Endodermal cell (in vitro differentiated cells): ENCODE results near the gene ISOC2. TPM values are rescaled to one million over a fixed set of nuclear protein-coding genes. Genes with fewer than 3 reads are reported as not detected.
"Not testable (repeated sequence)": the region's sequence is repeated elsewhere in the genome, so short reads cannot be mapped to it uniquely, and the experiment has no call there.

Experiments used
- DNase-seq: peaks from one replicate; pipeline ENCODE4 v3.0.0-alpha.2; 2017
- H3K27ac ChIP-seq: 2 replicates; pipeline ENCODE4 v1.5.1; 2013; ENCODE audit warnings: mild to moderate bottlenecking, low read depth, low read length, moderate library complexity
- H3K27me3 ChIP-seq: 2 replicates; pipeline ENCODE4 v1.6.1; 2013; ENCODE audit warnings: mild to moderate bottlenecking, low read length, moderate library complexity; ENCODE audit not compliant: insufficient read depth, control insufficient read depth, poor library complexity, severe bottlenecking
- H3K36me3 ChIP-seq: 2 replicates; pipeline ENCODE4 v1.7.0; 2013; ENCODE audit warnings: mild to moderate bottlenecking, low read length, moderate library complexity; ENCODE audit not compliant: control insufficient read depth, insufficient read depth
- H3K4me1 ChIP-seq: one replicate; pipeline ENCODE4 v1.7.0; 2013; ENCODE audit warnings: low read length; ENCODE audit not compliant: control insufficient read depth, insufficient read depth
- H3K4me3 ChIP-seq: 2 replicates; pipeline ENCODE4 v1.5.1; 2013; ENCODE audit warnings: mild to moderate bottlenecking, low read length, moderate library complexity
- H3K9ac ChIP-seq: 2 replicates; pipeline ENCODE4 v1.6.1; 2013; ENCODE audit warnings: mild to moderate bottlenecking, low read length, moderate library complexity; ENCODE audit not compliant: poor library complexity, severe bottlenecking; ENCODE audit errors: extremely low read depth
- H3K9me3 ChIP-seq: 2 replicates; pipeline ENCODE4 v1.6.1; 2013; ENCODE audit warnings: mild to moderate bottlenecking, low read length, moderate library complexity; ENCODE audit not compliant: control insufficient read depth
- H3K27ac Mint-ChIP-seq: 2 replicates; pipeline ENCODE4 v1.8.0; 2020; ENCODE audit warnings: mixed read lengths
- H3K27me3 Mint-ChIP-seq: 2 replicates; pipeline ENCODE4 v1.8.0; 2021; ENCODE audit warnings: mild to moderate bottlenecking, mixed read lengths; ENCODE audit not compliant: insufficient read depth
- H3K36me3 Mint-ChIP-seq: 2 replicates; pipeline ENCODE4 v1.8.0; 2020; ENCODE audit warnings: low read depth, mixed read lengths
- H3K4me1 Mint-ChIP-seq: 2 replicates; pipeline ENCODE4 v1.8.0; 2020; ENCODE audit warnings: mixed read lengths
- H3K4me3 Mint-ChIP-seq: 2 replicates; pipeline ENCODE4 v1.8.0; 2020; ENCODE audit warnings: mild to moderate bottlenecking, moderate library complexity, mixed read lengths
- H3K9me3 Mint-ChIP-seq: 2 replicates; pipeline ENCODE4 v1.8.0; 2020; ENCODE audit warnings: mild to moderate bottlenecking, mixed read lengths
- CTCF ChIP-seq: fragments of 200-600 bp; sonication (generic); conservative IDR thresholded peaks from 2 replicates; pipeline ENCODE4 v1.5.0; 2021; ENCODE audit warnings: antibody characterized with exemption, mild to moderate bottlenecking
- WGBS, 2 experiments: methylation state at CpG; one replicate each; pipeline versions ENCODE4 v1.1.5 to v1.1.7; 2013; ENCODE audit warnings: missing lambda C conversion rate in 2 of 2, mixed read lengths in 1 of 2; ENCODE audit not compliant: insufficient coverage in 1 of 2, insufficient read length in 1 of 2; 5-methylcytosine and 5-hydroxymethylcytosine counted together
- total RNA-seq, 2 donors: library from RNA; stranded (reverse); fragmentation: NEBNext Ultra II Directional in 1 of 2; extraction: Animal tissue kit (Norgen Biotek cat#: 25700) in 1 of 2; gene quantifications; 2 replicates in 1 of 2; 3 replicates in 1 of 2; pipeline ENCODE4 v1.2.1, GENCODE V29; 2021

The ISOC2 gene
- total RNA-seq, 2 donors from 2014 or later = 35.9 to 39.2 TPM

- Histone ChIP-seq H3K9ac (no peak overlapping the region), H3K9me3 (peaks cover 31% of the 10 kb centered on the region), H3K27me3 (no peaks in the 10 kb centered on the region), H3K27ac (no peak overlapping the region), H3K36me3 (peaks cover 17% of the 10 kb centered on the region), H3K4me1 (peaks cover 2% of the 10 kb centered on the region), H3K4me3 (peak overlapping the region; percentile 34)
- DNase-seq = no peak
- no peak for TF ChIP-seq CTCF
- Mint-ChIP-seq H3K27ac (no peak overlapping the region), H3K36me3 (peaks cover 24% of the 10 kb centered on the region), H3K4me3 (no peak overlapping the region), H3K4me1 (peaks cover 14% of the 10 kb centered on the region), H3K27me3 (peaks cover 39% of the 10 kb centered on the region), H3K9me3 (peaks cover 31% of the 10 kb centered on the region)
- WGBS, 2 experiments = 75 to 93% methylated on average over 2 of the region's 2 CpGs
Observed at GRCh38 chr19:55410168-55410567, 51.3 kb downstream of the ISOC2 start.

- H3K4me3 Mint-ChIP-seq, DNase-seq, H3K27ac Mint-ChIP-seq, H3K4me1 ChIP-seq, H3K27me3 ChIP-seq, H3K9ac ChIP-seq, H3K27ac ChIP-seq: not testable (repeated sequence)
- H3K9me3 Mint-ChIP-seq = peaks cover 31% of the 10 kb centered on the region
- 90 to 100% methylated on average over 1 to 8 of the region's 8 CpGs for WGBS, 2 experiments
- Histone ChIP-seq H3K4me3 (peak overlapping the region; percentile 78), H3K9me3 (peaks cover 31% of the 10 kb centered on the region), H3K36me3 (peaks cover 25% of the 10 kb centered on the region)
- peaks cover 26% of the 10 kb centered on the region for H3K36me3 Mint-ChIP-seq
- H3K4me1 Mint-ChIP-seq = peaks cover 14% of the 10 kb centered on the region
- H3K27me3 Mint-ChIP-seq = peaks cover 33% of the 10 kb centered on the region
Observed at GRCh38 chr19:55409179-55409578, 52.3 kb downstream of the ISOC2 start.

- Histone ChIP-seq H3K36me3 (peaks cover 30% of the 10 kb centered on the region), H3K9ac (no peak overlapping the region), H3K4me3 (peak overlapping the region; percentile 78), H3K27me3 (no peaks in the 10 kb centered on the region), H3K27ac (peak overlapping the region; percentile 78), H3K9me3 (peaks cover 31% of the 10 kb centered on the region), H3K4me1 (peaks cover 2% of the 10 kb centered on the region)
- TF ChIP-seq CTCF = no peak
- H3K27me3 Mint-ChIP-seq = peaks cover 31% of the 10 kb centered on the region
- H3K4me3 Mint-ChIP-seq = peak overlapping the region; percentile 79
- H3K36me3 Mint-ChIP-seq = peaks cover 32% of the 10 kb centered on the region
- DNase-seq = no peak
- H3K9me3 Mint-ChIP-seq = peaks cover 31% of the 10 kb centered on the region
- H3K4me1 Mint-ChIP-seq = peaks cover 14% of the 10 kb centered on the region
- WGBS, 2 experiments = 73 to 76% methylated on average over 8 to 9 of the region's 9 CpGs
- peak overlapping the region; percentile 92 for H3K27ac Mint-ChIP-seq
Observed at GRCh38 chr19:55408533-55408872, 52.9 kb downstream of the ISOC2 start.
